Neural progenitor cell (in vitro differentiated cells): ENCODE data around the gene SPDYE2B. TPM values are rescaled to one million over a fixed set of nuclear protein-coding genes. Genes with fewer than 3 reads are reported as not detected.
"Not testable (repeated sequence)": the region's sequence is repeated elsewhere in the genome, so short reads cannot be mapped to it uniquely, and the experiment has no call there.

Source experiments
- DNase-seq: peaks from one replicate; pipeline ENCODE4 v3.0.0-alpha.2; 2016; ENCODE audit warnings: low spot score
- H2AFZ ChIP-seq: fragments of 200-600 bp; sonication (generic); replicated peaks from 2 replicates; pipeline ENCODE4 v1.6.1; 2016; ENCODE audit warnings: antibody characterized with exemption
- H3F3A ChIP-seq: fragments of 200-600 bp; sonication (generic); 2 replicates; pipeline ENCODE4 v1.6.1; 2016; ENCODE audit warnings: antibody characterized with exemption, low read depth
- H3K27ac ChIP-seq: fragments of 200-600 bp; sonication (generic); 2 replicates; pipeline ENCODE4 v1.5.1; 2016; ENCODE audit warnings: mild to moderate bottlenecking
- H3K27me3 ChIP-seq: fragments of 200-600 bp; sonication (generic); 2 replicates; pipeline ENCODE4 v1.6.1; 2016; ENCODE audit warnings: mild to moderate bottlenecking, moderate library complexity
- H3K36me3 ChIP-seq: fragments of 200-600 bp; sonication (generic); 2 replicates; pipeline ENCODE4 v1.5.1; 2016
- H3K4me1 ChIP-seq: fragments of 200-600 bp; sonication (generic); 2 replicates; pipeline ENCODE4 v1.6.1; 2016; ENCODE audit warnings: mixed run types
- H3K4me2 ChIP-seq: fragments of 200-600 bp; sonication (generic); 2 replicates; pipeline ENCODE4 v1.6.1; 2016
- H3K4me3 ChIP-seq: fragments of 200-600 bp; sonication (generic); 2 replicates; pipeline ENCODE4 v1.5.1; 2016
- H3K79me2 ChIP-seq: fragments of 200-600 bp; sonication (generic); 2 replicates; pipeline ENCODE4 v1.6.1; 2016; ENCODE audit warnings: low read depth
- H3K9ac ChIP-seq: fragments of 200-600 bp; sonication (generic); 2 replicates; pipeline ENCODE4 v1.6.1; 2016
- H3K9me3 ChIP-seq: fragments of 200-600 bp; sonication (generic); 2 replicates; pipeline ENCODE4 v1.5.1; 2016; ENCODE audit warnings: low read depth
- H4K20me1 ChIP-seq: fragments of 200-600 bp; sonication (generic); 2 replicates; pipeline ENCODE4 v1.6.1; 2016; ENCODE audit warnings: low read depth
- H3K27ac Mint-ChIP-seq: 3 replicates; pipeline ENCODE4 v1.8.0; 2021; ENCODE audit warnings: mixed read lengths
- H3K27me3 Mint-ChIP-seq: 2 replicates; pipeline ENCODE4 v1.8.0; 2022; ENCODE audit warnings: low read depth, mild to moderate bottlenecking, inconsistent platforms, moderate library complexity, mixed read lengths; ENCODE audit not compliant: insufficient read depth
- H3K36me3 Mint-ChIP-seq: 3 replicates; pipeline ENCODE4 v1.8.0; 2021; ENCODE audit warnings: mixed read lengths
- H3K4me1 Mint-ChIP-seq: 3 replicates; pipeline ENCODE4 v1.8.0; 2021; ENCODE audit warnings: mixed read lengths
- H3K4me3 Mint-ChIP-seq: 3 replicates; pipeline ENCODE4 v1.8.0; 2021; ENCODE audit warnings: mild to moderate bottlenecking, moderate library complexity, mixed read lengths
- H3K9me3 Mint-ChIP-seq: 3 replicates; pipeline ENCODE4 v1.8.0; 2020; ENCODE audit warnings: mixed read lengths
- total RNA-seq: library from RNA; depleted of rRNA; stranded (reverse); fragments of >200 nt; gene quantifications from 2 replicates; pipeline ENCODE4 v1.2.3, GENCODE V29; 2015; ENCODE audit warnings: low replicate concordance

SPDYE2B gene
- total RNA-seq: not detected in 2 replicates

GRCh38 chr7:102649924-102650323 is at the start of gene SPDYE2B:
TSS of gene SPDYE2B (plus strand) at chr7:102650319. CDS start at chr7:102652349, 2,030 bp downstream.
- DNase-seq, H3K36me3 ChIP-seq, H3K4me2 ChIP-seq, H3K4me3 Mint-ChIP-seq, H4K20me1 ChIP-seq, H3K4me1 Mint-ChIP-seq, H3K79me2 ChIP-seq, H2AFZ ChIP-seq, H3K4me1 ChIP-seq, H3K27ac ChIP-seq, H3K9ac ChIP-seq, H3K27me3 Mint-ChIP-seq, H3K4me3 ChIP-seq, H3K27ac Mint-ChIP-seq, H3K27me3 ChIP-seq, H3K9me3 Mint-ChIP-seq, H3F3A ChIP-seq, H3K36me3 Mint-ChIP-seq, H3K9me3 ChIP-seq: not testable (repeated sequence)

- H3K36me3 Mint-ChIP-seq, H3K9ac ChIP-seq, H3K4me3 Mint-ChIP-seq, H3F3A ChIP-seq, H3K36me3 ChIP-seq, H3K9me3 ChIP-seq, H3K27ac ChIP-seq, H3K79me2 ChIP-seq, H3K4me3 ChIP-seq, H3K4me2 ChIP-seq, H3K4me1 ChIP-seq, H3K27ac Mint-ChIP-seq, H3K4me1 Mint-ChIP-seq, H3K27me3 ChIP-seq, H3K9me3 Mint-ChIP-seq, H3K27me3 Mint-ChIP-seq, DNase-seq, H2AFZ ChIP-seq, H4K20me1 ChIP-seq: not testable (repeated sequence)
Observed at GRCh38 chr7:102602317-102602716, 47.8 kb upstream of the SPDYE2B start.

- H3K9ac ChIP-seq, H3K27ac Mint-ChIP-seq, DNase-seq, H3K9me3 ChIP-seq, H3K4me3 Mint-ChIP-seq, H2AFZ ChIP-seq, H3K36me3 Mint-ChIP-seq, H3K79me2 ChIP-seq, H3K4me1 ChIP-seq, H3K4me2 ChIP-seq, H3K4me1 Mint-ChIP-seq, H3K27ac ChIP-seq, H3K9me3 Mint-ChIP-seq, H4K20me1 ChIP-seq, H3K36me3 ChIP-seq, H3K27me3 ChIP-seq, H3F3A ChIP-seq, H3K4me3 ChIP-seq, H3K27me3 Mint-ChIP-seq: not testable (repeated sequence)
Observed at GRCh38 chr7:102604431-102605145, 45.5 kb upstream of the SPDYE2B start.

GRCh38 chr7:102606848-102607247 is 43.3 kb upstream of the SPDYE2B start:
- H3K4me1 ChIP-seq: not testable (repeated sequence)

GRCh38 chr7:102609734-102610133 is 40.4 kb upstream of the SPDYE2B start:
- not testable (repeated sequence) for H3F3A ChIP-seq, H3K79me2 ChIP-seq, H3K9me3 ChIP-seq, H3K4me3 ChIP-seq, H3K4me3 Mint-ChIP-seq, H3K4me1 Mint-ChIP-seq, H3K4me1 ChIP-seq, H3K27me3 Mint-ChIP-seq, H3K36me3 Mint-ChIP-seq, H3K9me3 Mint-ChIP-seq, H3K9ac ChIP-seq, H3K27me3 ChIP-seq, DNase-seq, H4K20me1 ChIP-seq, H3K27ac ChIP-seq, H3K27ac Mint-ChIP-seq, H3K4me2 ChIP-seq, H3K36me3 ChIP-seq, H2AFZ ChIP-seq

More at GRCh38 chr7:102606848-102607247, 43.3 kb upstream of the SPDYE2B start:
- not testable (repeated sequence) for H3K9me3 Mint-ChIP-seq, H3K9me3 ChIP-seq, H2AFZ ChIP-seq, H3K9ac ChIP-seq, H3F3A ChIP-seq, H3K36me3 ChIP-seq, H4K20me1 ChIP-seq, H3K79me2 ChIP-seq, H3K36me3 Mint-ChIP-seq, H3K27ac ChIP-seq, H3K27ac Mint-ChIP-seq, H3K4me1 Mint-ChIP-seq, H3K27me3 ChIP-seq, DNase-seq, H3K4me2 ChIP-seq, H3K4me3 ChIP-seq, H3K4me3 Mint-ChIP-seq, H3K27me3 Mint-ChIP-seq

GRCh38 chr7:102610441-102610840 is 39.7 kb upstream of the SPDYE2B start:
- not testable (repeated sequence) for H3K79me2 ChIP-seq, H3K27me3 Mint-ChIP-seq, H3K4me2 ChIP-seq, H3K9me3 ChIP-seq, H3K36me3 Mint-ChIP-seq, H3K27me3 ChIP-seq, H3K27ac Mint-ChIP-seq, H3K4me3 ChIP-seq, DNase-seq, H2AFZ ChIP-seq, H3K9ac ChIP-seq, H4K20me1 ChIP-seq, H3K9me3 Mint-ChIP-seq, H3K4me1 ChIP-seq, H3K27ac ChIP-seq, H3F3A ChIP-seq, H3K36me3 ChIP-seq, H3K4me1 Mint-ChIP-seq, H3K4me3 Mint-ChIP-seq

GRCh38 chr7:102611013-102611674 is 39.0 kb upstream of the SPDYE2B start:
- H3K4me3 Mint-ChIP-seq, H3K4me2 ChIP-seq, H3K27me3 ChIP-seq, H3K9me3 ChIP-seq, H3K36me3 Mint-ChIP-seq, H3K79me2 ChIP-seq, H3K27ac Mint-ChIP-seq, H3K9me3 Mint-ChIP-seq, H3K4me1 Mint-ChIP-seq, H2AFZ ChIP-seq, H3K27me3 Mint-ChIP-seq, H3K4me1 ChIP-seq, H4K20me1 ChIP-seq, H3K9ac ChIP-seq, H3K27ac ChIP-seq, H3K4me3 ChIP-seq, DNase-seq, H3F3A ChIP-seq, H3K36me3 ChIP-seq: not testable (repeated sequence)

GRCh38 chr7:102611675-102612325 is 38.3 kb upstream of the SPDYE2B start:
- H3K27me3 Mint-ChIP-seq, H3K4me1 ChIP-seq, H3K79me2 ChIP-seq, H3K9me3 ChIP-seq, H2AFZ ChIP-seq, H3F3A ChIP-seq, H3K4me3 Mint-ChIP-seq, H3K4me3 ChIP-seq, H3K36me3 Mint-ChIP-seq, H3K4me1 Mint-ChIP-seq, H3K27ac Mint-ChIP-seq, H3K27ac ChIP-seq, H3K9me3 Mint-ChIP-seq, H4K20me1 ChIP-seq, H3K36me3 ChIP-seq, H3K27me3 ChIP-seq, H3K9ac ChIP-seq: not testable (repeated sequence)
- peak overlapping the region; percentile 52 for H3K4me2 ChIP-seq
- peak; percentile 63 for DNase-seq
